OCI-LY1 (cell line): Measurements from ENCODE around the gene BMF.
"Not testable (repeated sequence)": the region's sequence is repeated elsewhere in the genome, so short reads cannot be mapped to it uniquely, and the experiment has no call there.

Source experiments
- H2AFZ ChIP-seq: fragments of 200-600 bp; sonication (generic), shearing (Covaris generic); 2 replicates; pipeline ENCODE4 v1.6.0; 2014; ENCODE audit warnings: antibody characterized with exemption, mild to moderate bottlenecking, low read length
- H3F3A ChIP-seq: fragments of 200-600 bp; sonication (generic), shearing (Covaris generic); 2 replicates; pipeline ENCODE4 v1.6.0; 2014; ENCODE audit warnings: mild to moderate bottlenecking, antibody characterized with exemption, low read length, moderate library complexity; ENCODE audit not compliant: insufficient read depth
- H3K27ac ChIP-seq: fragments of 200-600 bp; sonication (generic); 2 replicates; pipeline ENCODE4 v1.5.1; 2014; ENCODE audit warnings: low read length, mixed run types, mild to moderate bottlenecking, low read depth; ENCODE audit not compliant: poor library complexity, severe bottlenecking
- H3K27me3 ChIP-seq: fragments of 200-600 bp; sonication (generic); 2 replicates; pipeline ENCODE4 v1.6.0; 2014; ENCODE audit warnings: antibody characterized with exemption, mild to moderate bottlenecking, low read length, moderate library complexity; ENCODE audit not compliant: insufficient read depth
- H3K36me3 ChIP-seq: fragments of 200-600 bp; sonication (generic); 2 replicates; pipeline ENCODE4 v1.6.1; 2014; ENCODE audit warnings: mild to moderate bottlenecking, antibody characterized with exemption, low read length, moderate library complexity, mixed read lengths; ENCODE audit not compliant: insufficient read depth
- H3K4me1 ChIP-seq: fragments of 200-600 bp; sonication (generic); 2 replicates; pipeline ENCODE4 v1.5.1; 2014; ENCODE audit warnings: mild to moderate bottlenecking, low read length, moderate library complexity; ENCODE audit not compliant: insufficient read depth, severe bottlenecking
- H3K4me2 ChIP-seq: fragments of 200-600 bp; sonication (generic), shearing (Covaris generic); 2 replicates; pipeline ENCODE4 v1.6.1; 2014; ENCODE audit warnings: low read length
- H3K4me3 ChIP-seq: fragments of 200-600 bp; sonication (generic); 2 replicates; pipeline ENCODE4 v1.5.1; 2014; ENCODE audit warnings: low read length, low read depth, mild to moderate bottlenecking, mixed read lengths; ENCODE audit not compliant: poor library complexity, severe bottlenecking
- H3K79me2 ChIP-seq: fragments of 200-600 bp; shearing (Covaris generic); 2 replicates; pipeline ENCODE4 v1.6.1; 2016; ENCODE audit warnings: mixed run types, low read length, mixed read lengths; ENCODE audit not compliant: insufficient read depth
- H3K9ac ChIP-seq: fragments of 200-600 bp; sonication (generic), shearing (Covaris generic); 2 replicates; pipeline ENCODE4 v1.6.1; 2014; ENCODE audit warnings: mild to moderate bottlenecking, low read length, mixed read lengths
- H3K9me2 ChIP-seq: fragments of 200-600 bp; sonication (generic), shearing (Covaris generic); 2 replicates; pipeline ENCODE4 v1.6.1; 2014; ENCODE audit warnings: low read depth, mild to moderate bottlenecking, low read length, mixed read lengths
- H3K9me3 ChIP-seq: fragments of 200-600 bp; shearing (Covaris generic); 2 replicates; pipeline ENCODE4 v1.6.1; 2014; ENCODE audit warnings: low read length, mixed read lengths
- H4K20me1 ChIP-seq: fragments of 200-600 bp; sonication (generic), shearing (Covaris generic); 2 replicates; pipeline ENCODE4 v1.6.0; 2016; ENCODE audit warnings: mild to moderate bottlenecking, low read length; ENCODE audit not compliant: insufficient read depth
- CTCF ChIP-seq: fragments of 200-600 bp; sonication (generic), shearing (Covaris generic); IDR thresholded peaks from 2 replicates; pipeline ENCODE4 v1.5.1; 2017; ENCODE audit warnings: mild to moderate bottlenecking, antibody characterized with exemption, low read length, moderate library complexity, mixed read lengths
- EZH2 ChIP-seq: fragments of 200-600 bp; sonication (generic), shearing (Covaris generic); IDR thresholded peaks from 2 replicates; pipeline ENCODE4 v1.8.0; 2017; ENCODE audit warnings: borderline replicate concordance, mixed run types, mild to moderate bottlenecking, antibody characterized with exemption, low read length, moderate library complexity, mixed read lengths

Gene BMF

GRCh38 chr15:40130118-40130517 is 21.4 kb upstream of the BMF start:
- no peaks in the 10 kb centered on the region for H3K79me2 ChIP-seq
- no peak overlapping the region for H3K9ac ChIP-seq
- H3K9me2 ChIP-seq: no peaks in the 10 kb centered on the region
- no peak overlapping the region for H3K4me3 ChIP-seq
- no peak overlapping the region for H2AFZ ChIP-seq
- H4K20me1 ChIP-seq: no peaks in the 10 kb centered on the region
- TF ChIP-seq CTCF (no peak), EZH2 (no peak)
- H3K27me3 ChIP-seq: no peaks in the 10 kb centered on the region
- H3K4me2 ChIP-seq: no peak overlapping the region
- H3K4me1 ChIP-seq: no peaks in the 10 kb centered on the region
- H3K27ac ChIP-seq: no peak overlapping the region
- no peaks in the 10 kb centered on the region for H3K9me3 ChIP-seq
- no peaks in the 10 kb centered on the region for H3F3A ChIP-seq
- no peaks in the 10 kb centered on the region for H3K36me3 ChIP-seq

DNA sequence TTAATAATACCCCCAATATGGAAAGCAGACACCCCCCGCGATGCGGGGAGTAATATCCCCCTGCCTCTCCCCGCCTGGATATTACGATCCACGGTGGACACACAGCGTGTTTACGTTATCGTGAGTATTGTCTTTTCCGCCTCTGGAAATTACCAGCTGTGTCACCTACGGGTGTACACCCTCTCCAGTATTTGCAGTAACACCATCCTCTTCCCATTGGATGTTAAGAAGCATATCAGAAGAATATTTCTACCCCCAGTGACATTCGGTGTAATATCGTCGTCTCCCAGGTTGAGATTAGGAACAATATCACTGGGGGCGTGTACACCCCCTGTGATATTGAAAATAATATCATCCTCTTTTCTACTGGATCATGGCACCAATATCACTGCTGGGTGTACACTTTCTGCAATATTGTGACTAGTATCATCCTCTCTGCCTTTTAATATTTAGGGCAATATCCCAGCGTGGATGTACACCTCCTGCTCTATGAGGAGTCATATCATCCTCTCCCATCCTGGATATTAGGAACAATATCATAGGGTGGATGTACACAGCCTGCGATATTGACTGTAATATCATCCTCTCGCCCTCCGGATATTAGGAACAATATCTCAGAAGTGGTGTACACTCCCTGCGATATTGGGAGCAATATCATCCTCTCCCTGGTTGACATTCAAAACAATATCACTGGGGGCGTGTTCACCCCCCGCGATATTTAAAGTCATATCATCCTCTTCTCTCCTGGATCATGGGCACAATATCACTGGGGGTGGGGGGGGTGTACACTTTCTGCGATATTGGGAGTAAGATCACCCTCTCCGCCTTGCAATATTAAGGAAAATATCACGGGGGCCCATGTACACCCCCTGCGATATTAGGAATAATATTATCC is 20.3 kb upstream of the BMF start:
- H2AFZ ChIP-seq: no peak overlapping the region
- H3K9ac ChIP-seq: no peak overlapping the region
- H3K27ac ChIP-seq: no peak overlapping the region
- H3K27me3 ChIP-seq: no peaks in the 10 kb centered on the region
- no peaks in the 10 kb centered on the region for H3K36me3 ChIP-seq
- no peaks in the 10 kb centered on the region for H3K9me3 ChIP-seq
- H3K4me2 ChIP-seq: no peak overlapping the region
- TF ChIP-seq CTCF (no peak), EZH2 (no peak)
- no peaks in the 10 kb centered on the region for H3K9me2 ChIP-seq
- H4K20me1 ChIP-seq: no peaks in the 10 kb centered on the region
- no peaks in the 10 kb centered on the region for H3K79me2 ChIP-seq
- H3K4me1 ChIP-seq: no peaks in the 10 kb centered on the region
- H3K4me3 ChIP-seq: no peak overlapping the region
- no peaks in the 10 kb centered on the region for H3F3A ChIP-seq

DNA sequence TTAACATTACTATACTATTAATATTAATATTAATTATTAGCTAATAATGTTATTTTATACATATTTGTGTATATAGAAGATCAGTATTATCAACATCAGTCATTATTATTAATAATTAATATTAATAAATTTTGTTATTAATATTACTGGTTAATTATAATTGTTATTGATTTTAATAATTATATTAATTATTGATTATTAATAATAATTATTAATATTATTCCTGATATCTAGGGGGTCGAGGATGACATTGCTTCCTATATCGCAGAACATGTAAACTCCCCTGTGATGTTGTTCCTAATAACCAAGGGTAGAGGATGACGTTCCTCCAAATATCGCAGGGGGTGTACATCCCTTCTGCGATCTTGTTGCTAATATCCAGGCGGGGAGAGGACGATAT is 17.3 kb upstream of the BMF start:
- Histone ChIP-seq H3K9ac (no peak overlapping the region), H3K27me3 (no peaks in the 10 kb centered on the region), H3K4me3 (no peak overlapping the region), H3K4me2 (no peak overlapping the region), H2AFZ (no peak overlapping the region), H3K27ac (no peak overlapping the region), H3K9me2 (no peaks in the 10 kb centered on the region), H3K4me1 (no peaks in the 10 kb centered on the region), H3K9me3 (no peaks in the 10 kb centered on the region), H3K79me2 (no peaks in the 10 kb centered on the region), H3K36me3 (no peaks in the 10 kb centered on the region), H3F3A (no peaks in the 10 kb centered on the region), H4K20me1 (no peaks in the 10 kb centered on the region)
- TF ChIP-seq CTCF: no peak
- TF ChIP-seq EZH2: no peak

DNA sequence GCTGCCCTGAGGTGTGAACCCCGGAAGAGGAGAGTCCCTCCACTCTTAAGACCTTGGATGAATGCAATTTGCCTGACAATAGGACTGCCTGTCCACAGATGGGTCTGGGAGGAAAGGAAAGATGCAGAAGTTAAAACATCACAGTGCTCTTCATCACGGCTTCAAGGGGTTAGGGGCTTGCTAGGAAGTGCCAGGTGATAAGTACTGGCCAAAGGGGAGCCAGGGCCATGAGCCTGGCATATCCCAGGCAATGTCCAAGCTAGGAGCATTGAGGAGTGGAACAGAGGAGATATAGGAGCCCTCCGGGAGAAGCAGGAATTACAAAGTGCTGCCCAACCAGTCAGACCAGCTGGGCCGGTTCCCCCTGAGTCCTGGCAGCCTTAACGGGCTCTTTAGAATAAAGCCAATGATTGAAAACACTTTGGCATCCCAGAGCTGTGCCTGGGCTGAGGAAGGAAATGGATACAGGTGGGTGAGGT is 16.2 kb upstream of the BMF start:
- not testable (repeated sequence) for H3K4me3 ChIP-seq, H3K9me2 ChIP-seq, H3K9ac ChIP-seq, H3K4me1 ChIP-seq, H3K36me3 ChIP-seq, H2AFZ ChIP-seq, H3K79me2 ChIP-seq, H4K20me1 ChIP-seq, H3F3A ChIP-seq, H3K27ac ChIP-seq, H3K27me3 ChIP-seq, H3K9me3 ChIP-seq, H3K4me2 ChIP-seq

GRCh38 chr15:40124333-40124732 is 15.7 kb upstream of the BMF start:
- not testable (repeated sequence) for H3K9ac ChIP-seq, H3K4me3 ChIP-seq, H3K9me3 ChIP-seq, H3K4me2 ChIP-seq, H3K4me1 ChIP-seq, H3K36me3 ChIP-seq, H4K20me1 ChIP-seq, H2AFZ ChIP-seq, H3F3A ChIP-seq, H3K9me2 ChIP-seq, H3K27me3 ChIP-seq, H3K27ac ChIP-seq, H3K79me2 ChIP-seq
